CD4-positive, alpha-beta T cell (primary cell): ENCODE measurements around the gene ZNF641. TPM values are rescaled to one million over a fixed set of nuclear protein-coding genes. Genes with fewer than 3 reads are reported as not detected.

Experiments used
- ATAC-seq: fragments of 200-7000 bp; cut with Tn5 transposase; one replicate; pipeline ENCODE4 v1.10.0; 2022; ENCODE audit warnings: mild to moderate bottlenecking; ENCODE audit not compliant: poor library complexity
- CTCF ChIA-PET: fragments of 350-600 bp; sonication (Branson Sonifier 250); formaldehyde crosslinking; loops from one replicate; lab custom pipeline; 2021; ENCODE audit warnings: antibody characterized with exemption, inconsistent platforms; lab: Charles Lee
- POLR2A ChIA-PET: fragments of 350-600 bp; sonication (Branson Sonifier 250); formaldehyde crosslinking; loops from one replicate; lab custom pipeline; 2021; ENCODE audit warnings: antibody characterized with exemption, inconsistent platforms; lab: Charles Lee
- DNase-seq, 14 experiments: peaks; one replicate each; pipeline ENCODE4 v3.0.0-alpha.2; 2013 to 2020; ENCODE audit warnings: mixed read lengths in 2 of 14
- H3K27ac ChIP-seq, 2 donors: one replicate each; pipeline versions ENCODE4 v1.5.1 to v1.7.0; 2013; ENCODE audit warnings: low read length in 2 of 2, low read depth in 1 of 2, mild to moderate bottlenecking in 1 of 2
- H3K27me3 ChIP-seq, 2 experiments: 1 replicate in 1 of 2; 2 replicates in 1 of 2; pipeline versions ENCODE4 v1.6.1 to v1.7.0; 2013; ENCODE audit warnings: low read length in 2 of 2, control low read depth in 1 of 2, mild to moderate bottlenecking in 1 of 2, moderate library complexity in 1 of 2; ENCODE audit not compliant: insufficient read depth in 2 of 2, control insufficient read depth in 1 of 2
- H3K36me3 ChIP-seq: one replicate; pipeline ENCODE4 v1.6.1; 2013; ENCODE audit warnings: low read length, control low read depth; ENCODE audit not compliant: insufficient read depth
- H3K4me1 ChIP-seq: one replicate; pipeline ENCODE4 v1.6.1; 2013; ENCODE audit warnings: low read length, control low read depth; ENCODE audit not compliant: insufficient read depth
- H3K4me3 ChIP-seq: one replicate; pipeline ENCODE4 v1.5.1; 2013; ENCODE audit warnings: mild to moderate bottlenecking, low read length, moderate library complexity
- H3K9me3 ChIP-seq, 2 experiments: 1 replicate in 1 of 2; 2 replicates in 1 of 2; pipeline versions ENCODE4 v1.6.1 to v1.7.0; 2013; ENCODE audit warnings: low read length in 2 of 2, mild to moderate bottlenecking in 2 of 2, control low read depth in 1 of 2, moderate library complexity in 1 of 2; ENCODE audit not compliant: control insufficient read depth in 1 of 2, insufficient read depth in 1 of 2
- H3K27ac Mint-ChIP-seq: one replicate; pipeline ENCODE4 v1.8.0; 2020; ENCODE audit warnings: mixed read lengths
- H3K27me3 Mint-ChIP-seq: one replicate; pipeline ENCODE4 v1.8.0; 2021; ENCODE audit warnings: mixed read lengths
- H3K36me3 Mint-ChIP-seq: one replicate; pipeline ENCODE4 v1.8.0; 2021; ENCODE audit warnings: low read depth, mixed read lengths
- H3K4me1 Mint-ChIP-seq: one replicate; pipeline ENCODE4 v1.8.0; 2021; ENCODE audit warnings: low read depth, mixed read lengths
- H3K4me3 Mint-ChIP-seq: one replicate; pipeline ENCODE4 v1.8.0; 2020; ENCODE audit warnings: mild to moderate bottlenecking, mixed read lengths
- H3K9me3 Mint-ChIP-seq: one replicate; pipeline ENCODE4 v1.8.0; 2020; ENCODE audit warnings: mixed read lengths
- CTCF ChIP-seq: fragments of 200-600 bp; IDR thresholded peaks from one replicate; pipeline ENCODE4 v1.8.0; 2022; ENCODE audit warnings: antibody characterized with exemption, mild to moderate bottlenecking
- intact Hi-C, 2 experiments: fragments of 100-400 bp; cut with DNase I in 1 of 2; cut with micrococcal nuclease in 1 of 2; formaldehyde crosslinking; loops; one replicate each; pipeline versions ENCODE4 v1.15.1 to v1.9.0; 2023 to 2025; cut with DNase I, micrococcal nuclease
- total RNA-seq, 174 experiments: library from RNA in 2 of 174; stranded (reverse) in 2 of 174; gene quantifications; one replicate each; pipeline ENCODE4 v1.2.3 and lab custom pipeline; 2021 to 2026

The ZNF641 gene
- total RNA-seq, 2 experiments from 2014 or later = 16.6 to 19.8 TPM

GRCh38 chr12:48349471-48349870, 1.2 kb downstream of the ZNF641 start:
- H3K4me1 ChIP-seq = peaks cover 19% of the 10 kb centered on the region
- peak overlapping the region; percentile 97 for H3K4me3 Mint-ChIP-seq
- peaks cover 51% of the 10 kb centered on the region for H3K4me1 Mint-ChIP-seq
- ChIA-PET POLR2A (interaction anchor here (1.0 to 2.0 kb wide), 3 partner anchors 15 to 166 kb away, joined by 4 to 37 read pairs (median 6); partner anchors contain the start of gene CCDC184), CTCF (interaction anchor here (1.5 kb wide), 1 partner anchor 9 kb away, joined by 3 read pairs; no protein-coding TSS in a partner anchor)
- H3K9me3 ChIP-seq = no peaks in the 10 kb centered on the region
- intact Hi-C loops = loop anchor here in 1 of 2 experiments (5.0 kb wide), 1 partner anchor 147 kb away; the partner anchor contains the start of gene OR10AD1
- H3K27ac Mint-ChIP-seq = peak overlapping the region; percentile 98
- no peak for TF ChIP-seq CTCF
- ATAC-seq (no peak), DNase-seq (no peak)
- H3K36me3 Mint-ChIP-seq = peaks cover 55% of the 10 kb centered on the region
- H3K27me3 Mint-ChIP-seq = no peaks in the 10 kb centered on the region
- H3K27me3 ChIP-seq = no peaks in the 10 kb centered on the region
- H3K36me3 ChIP-seq = peaks cover 36% of the 10 kb centered on the region
- peak overlapping the region; percentile 96 for H3K4me3 ChIP-seq
- no peaks in the 10 kb centered on the region for H3K9me3 Mint-ChIP-seq
- peak overlapping the region; percentile 70 to 81 for H3K27ac ChIP-seq

DNA sequence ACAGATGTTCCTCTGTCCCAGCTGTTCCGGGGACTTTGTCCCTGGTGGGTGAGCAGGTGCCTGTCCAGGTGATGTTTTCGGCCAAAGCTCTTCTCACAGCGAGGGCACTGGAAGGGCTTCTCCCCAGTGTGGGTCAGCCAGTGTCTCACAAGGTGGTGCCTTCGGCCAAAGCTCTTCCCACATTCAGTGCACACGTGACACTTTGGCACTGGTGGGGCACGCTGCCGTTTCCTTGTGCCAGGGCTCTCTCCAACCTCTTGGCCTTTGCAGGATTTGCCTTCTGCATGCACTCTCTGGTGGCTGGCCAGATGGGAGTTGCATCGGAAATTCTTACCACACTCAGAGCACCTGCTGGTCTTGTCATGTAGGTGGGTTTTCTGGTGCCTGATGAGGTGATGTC, 7.7 kb downstream of the ZNF641 start:
- POLR2A ChIA-PET = interaction anchor here (0.5 to 1.4 kb wide), 2 partner anchors 143 to 418 kb away, joined by 3 to 4 read pairs; no protein-coding TSS in a partner anchor
- TF ChIP-seq CTCF = no peak
- no peak for DNase-seq
- H3K36me3 ChIP-seq = peaks cover 58% of the 10 kb centered on the region
- CTCF ChIA-PET = no interaction called here
- Mint-ChIP-seq H3K27me3 (no peaks in the 10 kb centered on the region), H3K4me3 (no peak overlapping the region), H3K4me1 (peaks cover 40% of the 10 kb centered on the region), H3K9me3 (peaks cover 1% of the 10 kb centered on the region), H3K27ac (peak overlapping the region; percentile 65), H3K36me3 (peaks cover 88% of the 10 kb centered on the region)
- H3K27me3 ChIP-seq = no peaks in the 10 kb centered on the region
- no peak overlapping the region for H3K27ac ChIP-seq
- H3K4me1 ChIP-seq = no peaks in the 10 kb centered on the region
- H3K4me3 ChIP-seq = no peak overlapping the region
- intact Hi-C loops = no loop called here
- ATAC-seq = no peak
- H3K9me3 ChIP-seq = no peaks in the 10 kb centered on the region

GRCh38 chr12:48340943-48341342, 9.8 kb downstream of the ZNF641 start:
- no peak overlapping the region for H3K4me3 ChIP-seq
- ChIA-PET CTCF (interaction anchor here (1.0 kb wide), 1 partner anchor 9 kb away, joined by 3 read pairs; the partner anchor contains the start of gene ZNF641), POLR2A (interaction anchor here (0.6 kb wide), 1 partner anchor 10 kb away, joined by 3 read pairs; the partner anchor contains the start of gene ZNF641)
- peaks cover 38% of the 10 kb centered on the region for H3K36me3 ChIP-seq
- DNase-seq = no peak
- ATAC-seq = no peak
- no peaks in the 10 kb centered on the region for H3K9me3 ChIP-seq
- no peak overlapping the region for H3K27ac ChIP-seq
- Mint-ChIP-seq H3K36me3 (peaks cover 75% of the 10 kb centered on the region), H3K9me3 (peaks cover 3% of the 10 kb centered on the region), H3K4me3 (no peak overlapping the region), H3K27ac (no peak overlapping the region), H3K4me1 (peaks cover 36% of the 10 kb centered on the region), H3K27me3 (no peaks in the 10 kb centered on the region)
- TF ChIP-seq CTCF = no peak
- intact Hi-C loops = no loop called here
- H3K4me1 ChIP-seq = no peaks in the 10 kb centered on the region
- H3K27me3 ChIP-seq = no peaks in the 10 kb centered on the region
